ENCODE measurements around the gene PARVB.

DNA sequence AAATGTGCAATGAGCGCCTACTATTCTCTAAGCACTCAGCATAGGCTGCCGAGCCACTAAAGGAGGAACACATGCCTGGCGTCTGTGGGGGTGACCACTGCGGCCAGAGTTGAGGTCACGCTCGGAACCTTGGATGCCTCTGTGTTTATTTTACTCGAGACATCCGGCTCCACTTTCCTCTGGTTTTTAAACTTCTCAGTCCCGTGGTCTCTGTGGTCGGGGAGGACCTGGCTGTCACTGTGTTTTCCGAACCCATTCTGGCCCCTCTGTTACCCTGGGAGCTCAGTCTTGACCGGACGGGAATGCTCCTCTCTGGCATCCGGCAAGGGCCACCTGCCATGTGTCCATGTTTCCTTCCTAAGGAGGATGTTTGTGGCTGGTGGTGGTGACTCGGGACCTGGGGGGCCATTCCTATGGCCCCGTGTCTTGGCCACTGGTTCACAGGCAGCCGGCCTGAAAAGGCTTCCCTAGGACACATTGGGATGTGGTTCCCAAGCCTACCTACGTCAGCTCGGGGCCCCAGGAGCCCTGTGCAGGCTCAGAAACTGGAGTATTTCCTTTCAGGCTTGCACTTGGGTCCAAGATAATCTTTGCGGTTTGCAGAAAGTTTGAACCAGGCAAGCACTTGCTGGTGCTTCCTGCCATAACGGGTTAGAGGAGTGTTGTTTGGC, 109.9 kb downstream of the PARVB start:
- no peak for TF ChIP-seq CTCF (IDR thresholded peaks at IDR 0.05)
- TF ChIP-seq POLR2A (IDR thresholded peaks at IDR 0.05): no peak
